Measurements from ENCODE around the gene SIAH3. TPM values are rescaled to one million over a fixed set of nuclear protein-coding genes. Genes with fewer than 3 reads are reported as not detected.

Gene SIAH3
- total and polyA plus RNA-seq, 10 of the 15 experiments (the other 5 are each of a cell fraction or from before 2014, with no cell fraction given) = not detected

- Histone ChIP-seq H3K9me3 (replicated peaks; ENCODE audit: control insufficient read depth, insufficient read depth, low read length) (no peaks in the 10 kb centered on the region), H3K4me2 (ENCODE audit: control insufficient read depth, insufficient read depth) (no peak overlapping the region), H3K79me2 (ENCODE audit: control insufficient read depth, insufficient read depth, low read length) (no peaks in the 10 kb centered on the region), H4K20me1 (ENCODE audit: control insufficient read depth, insufficient read depth) (no peaks in the 10 kb centered on the region), H3K4me1 (ENCODE audit: control insufficient read depth, insufficient read depth, low read length) (no peaks in the 10 kb centered on the region), H3K9ac (ENCODE audit: control insufficient read depth, insufficient read depth, low read length) (no peak overlapping the region), H3K36me3 (ENCODE audit: control insufficient read depth in 2 of 2, insufficient read depth in 2 of 2, low read length in 1 of 2) (no peaks in the 10 kb centered on the region), H3K27ac (ENCODE audit: control insufficient read depth, insufficient read depth) (no peak overlapping the region), H3K4me3 (no peak overlapping the region), H3K27me3 (replicated peaks in 1 of 2; ENCODE audit: control insufficient read depth in 2 of 2, insufficient read depth in 2 of 2, low read length in 1 of 2) (no peaks in the 10 kb centered on the region; a peak in 1 of 4 replicates), H2AFZ (ENCODE audit: control insufficient read depth, low read depth, low read length) (no peak overlapping the region)
- CTCF ChIA-PET = no interaction called here
- DNase-seq (ENCODE audit: low read depth, low spot score) (no peak), ATAC-seq (no peak), FAIRE-seq (no peak)
- RAD21 ChIA-PET (ENCODE audit: unreplicated experiment) = no interaction called here
- WGBS (ENCODE audit: insufficient coverage, insufficient replicate concordance, low lambda C conversion rate, missing lambda C conversion rate) = 79% methylated on average over 32 of the region's 35 CpGs
- SMC1A ChIA-PET (ENCODE audit: uncharacterized antibody, unreplicated experiment) = no interaction called here
- POLR2A ChIA-PET = no interaction called here
- BruUV-seq (replicated peaks) = no TSS peak
- in situ Hi-C loops (cut with MboI) = no loop called here
- intact Hi-C loops (cut with micrococcal nuclease; ENCODE audit: unreplicated experiment) = no loop called here
- TF ChIP-seq EP300 (IDR thresholded peaks at IDR 0.05; ENCODE audit: borderline replicate concordance in 1 of 2, control insufficient read depth in 1 of 2, low read depth in 2 of 2, low read length in 2 of 2) (no peak), YBX1 (IDR thresholded peaks at IDR 0.05) (no peak), IKZF2 (IDR thresholded peaks at IDR 0.05) (no peak), CHD1 (IDR thresholded peaks at IDR 0.05; ENCODE audit: low read depth, low read length) (no peak), PAX8 (IDR thresholded peaks at IDR 0.05) (no peak), RELA (IDR thresholded peaks at IDR 0.05; ENCODE audit: borderline replicate concordance, partially characterized antibody) (no peak), SPI1 (IDR thresholded peaks at IDR 0.05; ENCODE audit: borderline replicate concordance, insufficient read depth, low read depth, low read length) (no peak), DPF2 (IDR thresholded peaks at IDR 0.05) (no peak), NRF1 (conservative IDR thresholded peaks at IDR 0.05; ENCODE audit: low read depth, low read length) (no peak), TCF7 (IDR thresholded peaks at IDR 0.05; ENCODE audit: borderline replicate concordance) (no peak), CBX5 (IDR thresholded peaks at IDR 0.05; ENCODE audit: low read depth) (no peak), PAX5 (IDR thresholded peaks at IDR 0.05; ENCODE audit: borderline replicate concordance, low read depth, low read length) (no peak), ATF7 (IDR thresholded peaks at IDR 0.05; ENCODE audit: low read depth) (no peak), CREM (IDR thresholded peaks at IDR 0.05; ENCODE audit: low read depth) (no peak), MLLT1 (IDR thresholded peaks at IDR 0.05) (no peak), MYC (IDR thresholded peaks at IDR 0.05; ENCODE audit: insufficient read depth, insufficient read length, insufficient replicate concordance, low read length, severe bottlenecking) (no peak), ZSCAN29 (IDR thresholded peaks at IDR 0.05) (no peak), SUPT20H (IDR thresholded peaks at IDR 0.05; ENCODE audit: borderline replicate concordance, control insufficient read depth, low read depth, low read length) (no peak)
These were observed 68.1 kb downstream of the SIAH3 start for GRCh38 chr13:45783346-45784043.

All from GM12878 (cell line).